Esophagus squamous epithelium (tissue), 4 donors: ENCODE results near the gene ADH6.

Experiments used
- POLR2A ChIP-seq, 4 donors: fragments of 450-650 bp; IDR thresholded peaks; one replicate each; pipeline ENCODE4 v1.6.1; 2017; ENCODE audit warnings: antibody characterized with exemption in 4 of 4, mild to moderate bottlenecking in 4 of 4, moderate library complexity in 3 of 4
- TF ChIP-seq, protein P1 (sequence below), 6 experiments: fragments of 450-650 bp in 4 of 6; fragments of 200-600 bp in 2 of 6; sonication (generic) in 2 of 6; IDR thresholded peaks; one replicate each; pipeline ENCODE4 v1.5.1; 2016 to 2019; ENCODE audit warnings: antibody characterized with exemption in 6 of 6, mild to moderate bottlenecking in 4 of 6, moderate library complexity in 4 of 6

DNA sequence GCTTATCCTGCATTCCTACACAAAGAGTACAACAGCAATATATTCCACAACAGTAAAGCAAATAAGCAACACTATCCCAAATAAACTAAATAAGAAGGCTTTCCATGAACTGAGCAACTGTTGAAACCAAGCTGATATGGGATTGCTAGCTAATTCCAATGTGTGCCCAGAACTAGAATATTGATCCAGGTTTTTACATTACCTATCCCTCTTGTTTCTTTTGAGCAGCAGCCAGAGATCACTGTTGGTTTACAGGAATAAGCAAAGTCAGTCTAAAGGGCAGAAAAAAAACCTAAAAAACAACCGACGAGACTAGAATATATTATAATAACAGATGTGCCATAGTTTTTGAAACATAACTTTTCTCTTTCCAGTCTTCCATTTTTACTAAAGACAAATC lies 52.5 kb downstream of the ADH6 start:
- TF ChIP-seq, protein P1, sequence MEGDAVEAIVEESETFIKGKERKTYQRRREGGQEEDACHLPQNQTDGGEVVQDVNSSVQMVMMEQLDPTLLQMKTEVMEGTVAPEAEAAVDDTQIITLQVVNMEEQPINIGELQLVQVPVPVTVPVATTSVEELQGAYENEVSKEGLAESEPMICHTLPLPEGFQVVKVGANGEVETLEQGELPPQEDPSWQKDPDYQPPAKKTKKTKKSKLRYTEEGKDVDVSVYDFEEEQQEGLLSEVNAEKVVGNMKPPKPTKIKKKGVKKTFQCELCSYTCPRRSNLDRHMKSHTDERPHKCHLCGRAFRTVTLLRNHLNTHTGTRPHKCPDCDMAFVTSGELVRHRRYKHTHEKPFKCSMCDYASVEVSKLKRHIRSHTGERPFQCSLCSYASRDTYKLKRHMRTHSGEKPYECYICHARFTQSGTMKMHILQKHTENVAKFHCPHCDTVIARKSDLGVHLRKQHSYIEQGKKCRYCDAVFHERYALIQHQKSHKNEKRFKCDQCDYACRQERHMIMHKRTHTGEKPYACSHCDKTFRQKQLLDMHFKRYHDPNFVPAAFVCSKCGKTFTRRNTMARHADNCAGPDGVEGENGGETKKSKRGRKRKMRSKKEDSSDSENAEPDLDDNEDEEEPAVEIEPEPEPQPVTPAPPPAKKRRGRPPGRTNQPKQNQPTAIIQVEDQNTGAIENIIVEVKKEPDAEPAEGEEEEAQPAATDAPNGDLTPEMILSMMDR (IDR thresholded peaks at IDR 0.05), result no peak
- TF ChIP-seq POLR2A (IDR thresholded peaks at IDR 0.05), result no peak
